Measurements from ENCODE around the gene MAN2B1.
A peak's percentile ranks its signal among the peaks of the same experiment; 100 is the strongest.
"Not testable (repeated sequence)": the region's sequence is repeated elsewhere in the genome, so short reads cannot be mapped to it uniquely, and the experiment has no call there.

Gene MAN2B1

GRCh38 chr19:12626958-12627357 lies 39.6 kb downstream of the MAN2B1 start:
- no peak for TF ChIP-seq CTCF (IDR thresholded peaks at IDR 0.05; ENCODE audit: low read depth, low read length, missing control alignments)
- DNase-seq (ENCODE audit: low read depth), result no peak
- no peak overlapping the region for H3K4me3 ChIP-seq (ENCODE audit: low read depth, low read length)
- in situ Hi-C loops (cut with HindIII; ENCODE audit: low sequenced_read_pairs), result no loop called here

DNA sequence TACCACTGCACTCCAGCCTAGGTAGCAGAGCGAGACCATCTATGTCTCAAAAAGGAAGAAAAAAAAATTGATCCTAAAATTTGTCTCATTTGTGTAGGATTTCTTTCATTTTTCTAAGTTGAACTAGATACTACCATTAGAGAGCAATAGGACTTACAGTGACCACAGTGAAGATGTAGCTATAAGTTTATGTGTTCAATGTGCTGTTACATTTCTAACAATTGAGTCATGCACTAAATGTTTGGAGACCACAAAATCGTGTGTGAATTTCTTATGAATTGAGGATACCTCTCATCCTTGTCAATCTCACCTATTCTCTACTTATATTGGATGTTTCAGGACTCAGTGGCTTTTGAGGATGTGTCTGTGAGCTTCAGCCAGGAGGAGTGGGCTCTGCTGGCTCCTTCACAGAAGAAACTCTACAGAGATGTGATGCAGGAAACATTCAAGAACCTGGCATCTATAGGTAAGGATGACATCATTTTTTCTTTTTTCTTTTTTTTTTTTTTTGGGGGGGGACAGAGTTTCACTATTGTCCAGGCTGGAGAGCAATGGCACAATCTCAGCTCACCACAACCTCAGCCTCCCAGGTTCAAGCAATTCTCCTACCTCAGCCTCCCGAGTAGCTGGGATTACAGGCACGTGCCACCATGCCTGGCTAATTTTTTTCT lies 43.0 kb downstream of the MAN2B1 start:
- H3K4me3 ChIP-seq (ENCODE audit: low read depth, low read length), result no peak overlapping the region
- in situ Hi-C loops (cut with HindIII; ENCODE audit: low sequenced_read_pairs), result no loop called here
- DNase-seq (ENCODE audit: low read depth), result no peak
- TF ChIP-seq CTCF (IDR thresholded peaks at IDR 0.05; ENCODE audit: low read depth, low read length, missing control alignments), result no peak

GRCh38 chr19:12621253-12622024 lies 45.1 kb downstream of the MAN2B1 start:
- H3K4me3 ChIP-seq (ENCODE audit: low read depth, low read length); in situ Hi-C loops (cut with HindIII; ENCODE audit: low sequenced_read_pairs); DNase-seq (ENCODE audit: low read depth): not testable (repeated sequence)

GRCh38 chr19:12617646-12618045 lies 48.9 kb downstream of the MAN2B1 start:
- no peak overlapping the region for H3K4me3 ChIP-seq (ENCODE audit: low read depth, low read length)
- in situ Hi-C loops (cut with HindIII; ENCODE audit: low sequenced_read_pairs), result no loop called here
- TF ChIP-seq CTCF (IDR thresholded peaks at IDR 0.05; ENCODE audit: low read depth, low read length, missing control alignments), result no peak
- no peak for DNase-seq (ENCODE audit: low read depth)

DNA sequence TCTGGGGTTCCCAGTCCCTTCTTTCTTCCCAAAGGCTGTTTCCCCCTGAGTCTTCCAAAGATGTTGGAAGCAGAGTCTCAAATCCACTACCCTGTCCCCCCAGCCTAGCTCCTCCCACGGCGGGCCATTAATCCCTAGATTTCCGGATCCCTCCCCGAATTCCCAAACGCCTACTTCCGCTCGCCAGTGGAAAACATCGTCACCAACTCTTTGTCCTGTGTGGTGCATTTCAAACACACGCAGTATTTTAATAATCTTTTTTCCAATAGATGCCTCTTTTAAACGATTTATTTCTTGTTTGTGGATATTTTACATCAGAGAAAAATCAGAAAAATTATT lies 55.2 kb downstream of the MAN2B1 start:
- in situ Hi-C loops (cut with HindIII; ENCODE audit: low sequenced_read_pairs), result no loop called here

GRCh38 chr19:12610540-12611360 lies 55.8 kb downstream of the MAN2B1 start, which contains the start of the genes ZNF490 and ZNF791:
Gene ZNF490, minus strand, starts transcription at chr19:12610813. Its CDS starts 133 bp downstream, at chr19:12610680.
Gene ZNF791, plus strand, starts transcription at chr19:12610920. Its CDS starts 160 bp downstream, at chr19:12611080.
- peak within 1 kb of the TSS; percentile 100 for H3K4me3 ChIP-seq (ENCODE audit: low read depth, low read length)
- in situ Hi-C loops (cut with HindIII; ENCODE audit: low sequenced_read_pairs), result no loop called here
- TF ChIP-seq CTCF (IDR thresholded peaks at IDR 0.05; ENCODE audit: low read depth, low read length, missing control alignments), result peak; percentile 18
- peak; percentile 94 for DNase-seq (ENCODE audit: low read depth)

More for the DNA sequence above, 55.2 kb downstream of the MAN2B1 start:
- DNase-seq (ENCODE audit: low read depth), result peak; percentile 36
- TF ChIP-seq CTCF (IDR thresholded peaks at IDR 0.05; ENCODE audit: low read depth, low read length, missing control alignments), result no peak
- H3K4me3 ChIP-seq (ENCODE audit: low read depth, low read length), result peak overlapping the region; percentile 100

Measured in astrocyte of the cerebellum (primary cell).